Activated T-cell treated with anti-CD3 and anti-CD28 coated beads, Interleukin-2, amount 50 U/mL, for 1 hour (primary cell): ENCODE measurements around the gene TBC1D30.
"Not testable (repeated sequence)": the region's sequence is repeated elsewhere in the genome, so short reads cannot be mapped to it uniquely, and the experiment has no call there.

Experiments used
- DNase-seq: peaks from one replicate; pipeline ENCODE4 v3.0.0-alpha.2; 2020

TBC1D30 gene

GRCh38 chr12:64824500-64825142 is at the start of gene TBC1D30:
Gene TBC1D30 (plus strand): TSS chr12:64824647. CDS start chr12:64824880, 233 bp downstream.
- DNase-seq, result peak; percentile 27

DNA sequence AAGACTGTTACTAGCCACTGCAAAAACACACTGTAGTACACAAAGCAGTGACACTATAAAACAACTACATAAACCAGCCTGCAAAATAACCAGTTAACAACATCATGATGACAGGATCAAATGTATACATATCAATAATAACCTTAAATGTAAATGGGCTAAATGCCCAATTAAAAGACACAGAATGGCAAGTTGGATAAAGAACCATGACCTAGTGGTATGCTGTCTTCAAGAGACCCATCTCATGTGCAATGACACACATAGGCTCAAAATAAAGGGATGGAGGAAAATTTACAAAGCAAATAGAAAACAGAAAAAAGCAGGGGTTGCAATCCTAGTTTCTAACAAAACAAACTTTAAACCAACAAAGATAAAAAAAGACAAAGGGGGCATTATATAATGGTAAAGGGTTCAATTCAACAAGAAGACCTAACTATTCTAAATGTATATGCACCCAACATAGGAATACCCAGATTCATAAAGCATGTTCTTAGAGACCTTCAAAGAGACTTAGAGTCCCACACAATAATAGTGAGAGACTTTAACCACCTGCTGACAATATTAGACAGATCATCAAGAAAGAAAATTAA is 49.2 kb upstream of the TBC1D30 start:
- DNase-seq, result not testable (repeated sequence)

DNA sequence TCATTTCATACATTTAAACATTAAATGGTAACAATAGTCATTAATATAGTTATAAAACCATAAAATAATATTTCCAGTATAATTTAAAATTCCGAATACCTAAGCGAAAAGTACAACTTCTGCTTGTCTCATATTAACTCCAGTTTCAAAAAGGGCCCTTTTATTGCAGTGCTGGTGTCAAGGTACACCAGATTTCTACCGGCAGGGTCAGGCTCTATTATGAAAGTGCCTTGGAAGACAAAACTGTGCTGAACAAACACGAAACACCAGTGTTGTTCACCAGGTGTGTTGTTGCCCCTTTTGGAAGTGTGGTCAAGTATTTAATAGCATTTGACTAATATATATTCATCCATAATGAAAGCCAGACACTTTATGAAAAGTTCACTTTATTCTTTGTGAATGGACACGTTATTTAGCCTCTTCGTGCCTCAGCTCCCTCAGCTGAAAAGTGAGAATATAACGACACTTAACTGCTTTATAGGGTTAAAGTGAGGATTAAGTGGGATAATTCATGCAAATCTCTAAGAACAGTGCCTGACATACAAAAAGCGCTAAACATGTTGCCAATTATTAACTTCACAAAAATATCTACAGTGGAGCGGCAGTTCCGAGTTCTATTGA is 45.0 kb upstream of the TBC1D30 start:
- no peak for DNase-seq

- DNase-seq, result no peak
Observed at GRCh38 chr12:64780132-64780530, 44.3 kb upstream of the TBC1D30 start.

- DNase-seq, result peak; percentile 38
Observed at GRCh38 chr12:64780531-64781279, 43.7 kb upstream of the TBC1D30 start.

DNA sequence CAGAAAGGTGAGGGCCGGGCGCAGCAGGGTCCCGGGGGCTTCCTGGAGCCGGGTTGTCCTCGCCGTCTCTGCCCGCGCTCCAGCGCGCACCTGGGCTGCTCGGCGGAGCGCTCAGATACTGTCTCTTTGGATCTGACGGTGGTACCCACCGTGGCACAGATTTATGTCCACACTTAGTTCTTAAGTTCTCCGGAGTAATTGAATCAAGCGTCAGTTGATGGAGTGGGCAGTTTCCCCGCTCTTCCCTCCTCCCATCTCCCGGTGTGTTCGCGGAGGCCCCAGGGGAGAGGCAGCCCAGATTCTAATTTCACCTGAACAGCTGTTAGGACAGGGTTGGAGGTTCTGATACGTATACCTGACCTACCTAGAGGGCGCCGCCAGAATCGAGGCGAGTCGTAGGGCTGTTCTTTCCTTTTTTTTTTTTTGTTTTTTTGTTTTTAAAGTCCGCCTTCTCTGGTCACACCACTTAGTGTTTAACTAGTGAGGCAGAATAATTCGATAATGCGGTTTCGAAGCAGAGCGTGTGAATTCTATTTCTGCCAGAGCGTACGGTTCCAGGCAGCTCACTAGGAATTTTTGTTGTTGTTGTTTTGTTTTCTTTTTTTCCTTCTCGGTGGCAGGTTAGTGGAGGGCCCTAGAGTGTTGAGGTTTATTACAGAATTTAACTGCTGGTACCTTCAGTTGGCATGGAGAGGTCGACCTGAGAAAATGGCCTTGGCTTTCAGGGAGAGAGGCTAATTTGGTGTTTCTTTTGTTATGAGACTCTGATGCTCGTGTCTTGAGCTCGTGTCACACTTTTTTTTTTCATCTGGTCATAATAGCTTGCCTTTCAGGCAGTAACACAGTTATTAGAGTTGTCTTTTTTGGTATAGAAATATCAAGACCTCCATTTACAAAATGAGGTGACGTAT is 42.9 kb upstream of the TBC1D30 start:
- DNase-seq, result no peak

- no peak for DNase-seq
Observed at GRCh38 chr12:64782191-64782876, 42.1 kb upstream of the TBC1D30 start.

- no peak for DNase-seq
Observed at GRCh38 chr12:64785838-64786237, 38.6 kb upstream of the TBC1D30 start.

DNA sequence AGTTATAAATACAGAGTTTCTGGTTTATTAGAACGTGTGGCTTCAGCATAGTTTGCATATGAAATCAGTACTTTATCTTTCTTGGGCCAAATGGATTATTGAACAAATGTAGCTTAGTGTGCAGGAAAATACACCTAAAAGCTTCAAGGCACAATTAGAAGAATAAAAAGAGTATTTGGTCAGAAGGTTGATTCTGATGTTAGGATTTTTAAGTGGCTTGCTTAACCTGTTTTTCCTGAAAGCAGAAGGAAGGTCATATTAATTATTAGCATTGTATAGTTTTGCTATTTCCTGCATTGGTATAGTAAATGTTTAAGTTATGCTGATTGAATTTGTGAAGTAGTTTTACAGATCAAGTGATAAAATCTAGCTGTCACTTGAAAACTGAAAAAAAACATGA is 34.3 kb upstream of the TBC1D30 start:
- DNase-seq, result no peak

DNA sequence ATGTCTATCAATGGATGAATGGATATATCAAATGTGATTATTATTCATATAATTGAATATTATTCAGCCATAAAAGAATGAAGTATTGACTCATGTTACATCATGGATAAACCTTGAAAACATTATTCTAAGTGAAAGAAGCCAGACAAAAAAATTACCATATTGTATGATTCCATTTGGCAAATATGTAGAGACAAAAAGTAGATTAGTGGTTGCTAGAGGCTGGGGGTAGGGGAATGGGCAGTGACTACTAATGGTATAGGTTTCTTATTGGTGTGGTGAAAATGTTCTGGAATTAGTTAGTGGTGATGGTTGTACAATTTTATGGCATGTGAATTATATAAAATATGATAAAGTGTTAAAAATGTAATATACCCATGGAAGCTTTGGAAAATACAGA is 33.4 kb upstream of the TBC1D30 start:
- DNase-seq, result no peak

- DNase-seq, result no peak
Observed at GRCh38 chr12:64792128-64792527, 32.3 kb upstream of the TBC1D30 start.

GRCh38 chr12:64793610-64794009 is 30.8 kb upstream of the TBC1D30 start:
- DNase-seq, result no peak

DNA sequence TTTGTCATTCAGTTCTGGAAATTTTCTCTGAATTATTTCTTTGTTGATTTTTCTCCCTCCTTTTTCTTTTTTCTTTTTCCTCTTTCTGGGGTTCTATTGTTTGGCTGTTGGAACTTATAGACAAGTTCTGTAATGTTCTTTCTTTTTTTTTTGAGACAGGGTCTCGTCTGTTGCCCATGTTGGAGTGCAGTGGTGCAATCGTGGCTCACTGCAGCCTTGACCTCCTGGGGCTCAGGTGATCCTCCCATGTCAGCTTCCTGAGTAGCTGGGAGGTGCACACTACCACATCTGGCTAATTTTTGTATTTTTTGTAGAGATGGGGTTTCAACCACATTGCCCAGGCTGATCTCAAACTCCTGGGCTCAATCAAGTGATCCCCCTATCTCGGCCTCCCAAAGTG is 30.1 kb upstream of the TBC1D30 start:
- no peak for DNase-seq

- no peak for DNase-seq
Observed at GRCh38 chr12:64796205-64796845, 28.1 kb upstream of the TBC1D30 start.

DNA sequence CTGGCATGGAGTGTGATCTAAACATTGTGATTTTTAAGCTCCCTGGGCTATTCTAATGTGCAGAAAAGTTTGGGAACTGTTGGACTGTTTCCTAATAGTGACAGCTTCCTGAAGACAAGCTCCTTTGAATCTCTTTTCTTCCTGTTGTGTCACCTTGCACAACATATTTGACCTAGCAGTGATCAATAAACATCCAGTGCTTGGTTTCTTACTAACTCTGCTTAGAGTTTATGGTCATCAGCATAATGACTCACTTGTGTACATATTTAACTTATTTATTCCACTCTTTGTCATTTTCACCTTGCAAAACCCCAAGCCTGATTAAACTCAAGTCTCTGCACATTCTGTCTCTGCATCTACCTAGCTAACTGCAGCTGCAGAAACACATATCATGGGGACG is 27.3 kb upstream of the TBC1D30 start:
- DNase-seq, result no peak

DNA sequence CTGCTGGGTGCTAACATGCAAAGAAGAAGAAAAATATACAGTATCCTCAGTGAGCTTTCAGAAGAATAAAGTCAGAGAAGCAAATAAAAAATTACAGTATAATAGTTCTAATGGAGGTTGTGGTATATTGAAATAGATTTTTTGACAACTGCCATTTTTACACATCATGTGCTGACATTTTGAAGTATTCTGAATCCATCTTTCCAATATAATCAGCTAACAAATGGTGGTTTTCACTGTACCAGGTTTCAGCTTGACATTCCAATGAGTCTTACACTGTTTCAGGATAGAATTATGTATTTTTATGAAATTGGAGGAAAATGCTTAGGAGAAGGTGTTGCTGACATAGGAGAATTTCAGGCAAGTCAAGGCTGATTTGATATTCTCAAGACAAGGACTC is 26.3 kb upstream of the TBC1D30 start:
- no peak for DNase-seq

- no peak for DNase-seq
Observed at GRCh38 chr12:64800640-64801039, 23.8 kb upstream of the TBC1D30 start.

DNA sequence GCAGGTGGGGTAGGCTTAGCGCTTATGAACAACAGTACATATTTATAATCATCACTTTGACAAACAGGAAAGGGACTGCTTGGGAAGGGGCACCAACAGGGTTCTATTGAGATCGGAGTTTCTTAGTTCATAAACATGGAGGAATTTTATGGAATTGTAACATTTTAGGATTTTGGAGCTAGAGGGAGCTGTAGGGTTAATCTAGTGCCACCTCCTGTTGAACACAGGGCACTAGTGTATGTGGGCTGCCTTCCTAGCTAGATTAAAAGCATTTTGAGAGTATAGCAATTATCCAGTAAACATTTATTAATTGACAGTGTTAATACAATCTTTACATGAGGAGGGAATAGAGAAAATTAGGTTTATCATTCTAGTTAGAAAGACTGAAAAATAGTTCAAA is 23.1 kb upstream of the TBC1D30 start:
- DNase-seq, result no peak

GRCh38 chr12:64802180-64802775 is 22.2 kb upstream of the TBC1D30 start:
- peak; percentile 55 for DNase-seq

DNA sequence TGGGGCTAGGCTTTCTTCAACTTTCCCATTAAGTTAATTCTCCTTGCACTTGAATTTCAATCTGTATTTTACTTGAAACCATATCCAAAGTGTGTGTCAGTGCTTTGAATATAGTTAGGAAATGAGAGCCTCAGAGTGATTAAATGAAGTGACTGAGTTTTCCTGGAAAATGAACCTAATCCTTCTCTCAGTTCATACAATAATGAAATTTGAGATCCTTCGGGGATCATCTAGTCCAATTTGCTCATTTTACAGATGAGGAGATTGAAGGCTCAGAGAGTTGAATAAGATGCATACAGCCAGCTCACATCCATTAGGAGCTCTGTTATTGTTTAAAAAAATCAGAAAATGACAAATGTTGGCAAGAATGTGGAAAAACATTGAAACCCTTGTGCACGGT is 18.3 kb upstream of the TBC1D30 start:
- DNase-seq, result no peak
